ENCODE results near the gene FLNB.
"Not testable (repeated sequence)": the region's sequence is repeated elsewhere in the genome, so short reads cannot be mapped to it uniquely, and the experiment has no call there.

FLNB gene

DNA sequence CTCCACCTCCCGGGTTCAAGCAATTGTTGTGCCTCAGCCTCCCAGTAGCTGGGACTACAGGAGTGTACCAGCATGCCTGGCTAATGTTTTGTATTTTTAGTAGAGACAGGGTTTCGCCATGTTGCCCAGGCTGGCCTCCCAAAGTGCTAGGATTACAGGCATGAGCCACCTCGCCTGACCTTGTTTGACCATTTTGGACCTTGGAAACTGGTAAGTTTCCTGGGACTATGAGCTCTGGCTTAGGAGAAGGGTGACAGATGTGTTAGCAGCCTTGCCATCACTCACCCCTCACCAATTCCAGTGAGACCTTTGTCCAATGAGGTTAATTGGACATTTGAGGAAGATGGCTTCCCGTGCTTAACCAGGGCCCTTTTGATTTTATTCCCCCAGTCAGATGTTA lies 182.7 kb downstream of the FLNB start:
- no peak for DNase-seq

DNA sequence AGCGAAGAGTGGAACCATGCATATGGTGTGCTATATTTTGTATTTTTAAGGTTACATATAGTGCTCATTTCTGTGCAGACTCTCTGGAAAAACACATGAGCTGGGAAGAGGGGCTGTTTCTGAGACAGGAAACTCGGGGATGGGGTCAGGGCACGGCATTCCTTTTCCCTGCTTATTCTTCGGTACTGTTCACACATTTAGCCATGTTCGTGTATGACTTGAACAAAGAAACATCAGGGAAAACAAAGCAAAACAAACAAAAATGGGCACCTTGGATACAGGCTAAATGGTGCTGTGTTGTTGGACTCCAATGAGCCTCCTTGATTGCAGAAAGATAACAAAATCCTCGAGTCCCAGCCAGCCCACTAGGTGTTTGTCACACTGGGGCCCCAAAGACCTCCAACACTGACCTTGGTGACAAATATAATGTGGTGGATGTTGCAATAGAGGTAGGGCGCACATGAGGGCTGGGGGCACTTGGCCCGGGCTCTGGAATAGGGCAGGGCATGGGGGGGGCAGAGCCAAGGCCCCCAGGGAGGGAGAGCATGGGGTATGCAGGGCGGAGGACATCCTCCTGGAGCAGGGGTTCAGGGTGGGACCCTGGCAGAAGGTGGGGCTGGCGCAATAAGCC lies 183.3 kb downstream of the FLNB start:
- no peak for DNase-seq

DNA sequence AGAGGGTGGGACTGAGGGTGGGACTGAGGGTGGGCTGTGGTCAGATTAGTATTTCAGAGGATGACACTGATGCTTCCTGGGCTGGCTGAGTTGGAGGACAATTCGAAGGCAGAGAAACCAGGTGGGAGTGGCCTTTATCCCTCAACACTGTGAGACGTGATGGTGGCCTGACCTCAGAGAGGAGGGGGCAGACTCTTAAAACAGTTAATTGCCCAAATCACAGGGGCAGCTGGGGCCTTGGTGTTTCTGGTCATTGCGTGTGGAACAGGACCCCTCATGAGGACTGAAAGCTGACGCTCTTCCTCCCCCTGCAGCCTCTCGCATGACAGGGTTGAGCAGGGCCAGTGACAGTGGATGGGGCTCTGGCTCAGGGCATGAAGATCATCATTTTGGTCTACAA lies 183.8 kb downstream of the FLNB start:
- no peak for DNase-seq

DNA sequence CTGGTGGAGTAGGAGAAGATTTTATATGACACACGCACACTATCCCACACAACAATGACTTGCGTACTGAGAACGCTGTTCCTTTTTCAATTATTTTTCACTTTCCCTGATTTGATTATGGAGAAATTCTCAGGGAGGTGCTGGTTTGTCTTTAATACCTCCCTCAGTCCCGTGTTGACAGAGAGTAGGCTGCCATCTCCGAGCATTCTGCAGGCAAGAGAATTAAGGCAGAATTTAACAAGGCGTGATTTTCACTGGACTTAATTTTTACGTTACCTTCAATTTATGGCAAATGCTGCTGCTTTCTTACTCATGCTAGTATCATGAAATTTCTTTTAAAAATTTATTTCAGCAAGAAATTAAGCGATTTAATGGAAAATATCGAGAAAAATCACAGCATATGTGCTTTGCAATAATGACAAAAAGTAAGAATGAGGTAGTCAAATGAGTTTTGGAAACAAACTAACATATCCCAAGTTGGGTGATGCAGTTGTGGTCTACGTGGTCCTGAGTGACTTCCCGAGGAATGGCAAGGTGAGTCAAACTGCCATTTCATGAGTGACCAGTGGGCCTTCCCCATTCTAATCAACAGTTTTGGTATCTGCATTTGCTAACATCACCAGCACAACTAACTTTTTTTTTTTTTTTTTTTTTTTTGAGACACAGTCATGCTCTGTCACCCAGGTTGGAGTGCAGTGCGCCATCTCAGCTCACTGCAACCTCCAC lies 185.6 kb downstream of the FLNB start:
- no peak for DNase-seq

DNA sequence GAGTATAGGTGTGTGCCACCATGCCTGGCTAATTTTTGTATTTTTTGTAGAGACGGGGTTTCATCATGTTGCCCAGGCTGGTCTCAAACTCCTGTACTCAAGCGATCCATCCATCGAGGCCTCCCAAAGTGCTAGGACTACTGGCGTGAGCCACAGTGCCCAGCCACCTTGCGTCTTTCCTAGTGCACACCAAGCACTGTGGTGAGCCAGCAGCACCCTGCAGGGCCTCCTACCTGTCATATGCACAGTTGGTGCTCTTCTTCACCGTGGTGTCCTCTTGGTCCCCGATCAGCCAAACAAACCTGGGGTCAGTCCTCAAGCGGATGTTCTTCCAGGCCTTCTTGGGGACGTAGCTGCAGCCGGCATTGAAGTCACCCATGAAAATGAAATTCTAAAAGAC lies 189.4 kb downstream of the FLNB start:
- no peak for DNase-seq

DNA sequence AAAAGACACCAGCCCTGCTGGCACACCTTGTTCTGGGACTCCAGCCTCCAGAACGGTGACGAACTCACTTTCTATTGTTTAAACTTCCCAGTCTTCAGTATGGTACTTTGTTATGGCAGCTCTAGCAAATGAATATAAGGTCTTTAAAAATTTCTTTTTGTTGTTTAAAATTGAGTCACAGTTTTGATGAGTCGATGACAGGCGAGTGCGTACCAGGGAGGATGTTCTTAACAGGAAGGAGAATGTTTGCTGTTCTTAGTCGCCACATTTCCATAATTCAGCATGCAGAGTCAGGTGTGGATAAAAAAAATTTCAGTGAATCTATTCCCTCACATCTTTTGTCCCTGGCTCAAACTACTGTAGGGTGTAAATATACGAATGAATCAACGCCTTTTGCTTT lies 190.1 kb downstream of the FLNB start:
- no peak for DNase-seq

DNA sequence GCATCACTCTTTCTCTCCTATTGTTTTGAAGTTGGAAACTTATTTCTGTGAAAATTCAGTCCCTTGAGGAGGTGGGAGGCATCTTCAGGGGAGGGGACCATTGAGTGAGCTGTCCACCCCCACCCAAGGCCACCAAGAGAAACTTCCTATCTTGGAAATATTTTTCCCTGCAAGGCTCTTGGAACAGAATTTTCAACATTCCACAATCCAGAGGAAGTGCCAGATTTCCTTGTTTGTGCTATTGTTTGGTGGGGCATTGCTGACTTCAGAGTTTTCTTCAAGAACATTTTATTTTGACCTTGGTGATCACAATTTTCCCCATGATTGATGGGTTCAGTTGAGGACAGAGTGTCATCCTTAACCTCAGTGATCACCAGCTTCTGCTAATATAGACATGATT lies 190.6 kb downstream of the FLNB start:
- no peak for DNase-seq

DNA sequence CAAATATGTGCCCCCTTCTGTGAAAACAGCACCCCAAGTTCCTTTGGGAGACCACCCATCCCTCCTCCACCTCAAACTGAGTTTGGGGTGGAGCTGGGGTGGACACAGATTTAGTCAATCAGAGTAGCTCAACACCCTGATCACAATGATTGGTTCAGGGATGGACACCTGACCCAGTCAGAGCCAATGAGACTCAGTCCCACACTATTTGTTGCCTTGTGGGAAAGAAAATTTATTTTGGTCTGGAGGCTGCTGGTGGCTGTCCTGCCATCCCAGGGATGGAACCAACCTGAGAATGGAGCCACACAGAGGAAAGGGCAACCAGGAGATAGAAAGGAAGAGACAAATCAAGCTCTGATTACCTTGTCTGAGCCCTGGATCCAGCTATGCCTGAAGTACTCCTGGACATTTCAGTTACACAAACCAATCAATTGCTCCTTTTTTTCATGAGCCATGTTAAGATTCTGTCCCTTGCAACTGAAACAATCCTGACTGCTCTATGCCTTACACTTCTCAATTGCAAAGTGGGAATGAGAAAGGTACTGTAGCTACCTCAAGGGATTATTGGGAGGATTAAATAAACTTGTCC lies 192.0 kb downstream of the FLNB start:
- no peak for DNase-seq

DNA sequence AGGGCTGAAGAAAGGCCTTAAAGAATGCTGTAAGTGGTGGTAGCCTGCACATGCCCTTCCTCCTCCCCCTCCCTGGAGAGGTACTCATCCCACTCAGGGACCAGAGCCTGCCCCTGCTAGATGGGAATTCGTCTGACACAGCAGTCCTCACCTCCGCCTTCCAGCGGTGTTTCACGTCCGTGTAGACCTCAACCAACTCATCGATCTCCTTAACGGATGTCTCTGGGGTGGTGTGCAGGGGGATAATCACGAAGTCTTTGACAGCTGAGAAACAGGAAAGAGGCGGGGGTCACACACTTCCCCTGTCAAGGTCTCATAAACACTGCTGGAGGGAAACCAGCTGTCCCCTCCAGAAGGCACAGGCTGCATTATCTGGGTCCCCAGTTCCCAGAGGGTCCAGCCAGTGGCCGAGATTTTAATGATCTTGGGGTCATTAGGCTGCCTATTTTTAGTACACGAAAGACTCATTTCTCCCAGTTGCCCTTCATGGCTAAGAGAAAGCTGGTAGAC lies 192.7 kb downstream of the FLNB start:
- no peak for DNase-seq

DNA sequence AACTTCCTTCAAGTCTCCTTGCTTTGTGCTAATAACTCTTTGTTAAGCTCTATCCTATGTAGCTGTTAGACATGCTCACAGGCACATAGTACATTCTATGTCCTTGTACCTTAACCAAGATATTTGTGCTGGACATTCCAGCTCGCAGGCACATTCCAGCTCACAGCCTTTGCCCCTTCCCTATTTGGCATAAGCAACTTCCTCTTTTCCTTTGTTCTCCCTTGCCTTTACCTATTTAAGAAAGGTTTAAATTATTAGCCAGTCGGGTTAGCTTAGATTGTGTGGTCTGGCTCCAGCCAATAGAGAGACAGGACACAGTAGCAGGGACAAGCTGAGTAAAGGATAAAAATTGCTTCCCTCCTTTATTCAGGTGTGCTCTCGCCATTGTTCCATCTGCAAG lies 193.2 kb downstream of the FLNB start:
- DNase-seq: not testable (repeated sequence)

DNA sequence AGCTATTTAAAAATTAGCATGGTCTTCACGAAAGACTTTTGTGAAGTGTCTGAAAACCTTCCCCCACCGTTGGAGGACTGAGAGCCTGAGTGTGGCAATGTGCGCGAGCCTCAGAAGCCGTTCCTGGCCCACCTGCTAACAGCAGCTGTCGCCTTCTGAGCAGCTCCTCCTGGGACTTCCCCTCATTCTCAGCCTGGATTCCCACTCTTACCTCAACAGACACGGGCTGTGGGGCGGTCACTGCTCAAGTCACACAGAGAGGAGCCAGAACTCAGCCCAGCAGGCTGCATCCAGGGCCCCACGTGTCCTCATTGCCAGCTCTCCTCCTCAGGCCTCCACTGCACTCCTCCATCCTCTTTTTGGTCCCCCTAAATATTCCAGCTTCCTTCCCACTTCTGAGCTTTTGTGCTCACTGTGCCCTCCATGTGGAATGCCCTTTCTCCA lies 194.7 kb downstream of the FLNB start:
- DNase-seq: no peak

DNA sequence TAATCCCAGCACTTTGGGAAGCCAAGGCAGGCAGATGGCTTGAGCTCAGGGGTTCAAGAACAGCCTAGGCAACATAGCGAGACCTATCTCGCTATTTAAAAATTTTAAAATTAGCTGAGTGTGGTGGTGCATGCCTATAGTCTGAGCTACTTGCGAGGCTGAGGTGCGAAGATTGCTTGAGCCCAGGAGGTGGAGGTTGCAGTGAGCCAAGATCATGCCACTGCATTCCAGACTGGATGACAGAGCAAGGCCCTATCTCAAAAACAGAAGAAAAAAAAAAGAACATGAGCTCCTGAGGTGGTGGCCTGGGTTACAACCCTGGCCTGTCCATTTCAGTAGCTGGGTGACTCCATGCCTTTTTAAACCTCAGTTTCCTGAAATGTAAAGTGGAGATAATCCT lies 195.3 kb downstream of the FLNB start:
- no peak for DNase-seq

DNA sequence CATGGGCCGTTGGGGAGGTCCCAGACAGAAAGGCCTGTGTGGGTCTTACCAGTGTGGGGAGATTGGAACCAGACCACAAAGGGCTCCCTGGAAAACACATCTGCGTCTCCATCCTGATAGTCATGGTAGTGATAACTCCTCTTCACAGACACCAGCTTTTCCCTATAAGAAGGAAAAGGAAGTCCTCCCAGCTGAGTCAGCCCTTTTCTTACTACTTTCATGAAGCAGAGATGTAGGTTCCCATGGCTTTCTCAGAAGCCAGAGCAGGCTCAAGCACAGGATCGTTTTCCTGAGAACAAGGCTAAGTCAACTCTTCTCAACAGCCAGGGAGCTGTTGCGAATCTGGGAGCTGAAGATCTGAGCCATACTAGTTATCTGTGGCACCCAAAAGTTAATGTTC lies 196.5 kb downstream of the FLNB start:
- no peak for DNase-seq

DNA sequence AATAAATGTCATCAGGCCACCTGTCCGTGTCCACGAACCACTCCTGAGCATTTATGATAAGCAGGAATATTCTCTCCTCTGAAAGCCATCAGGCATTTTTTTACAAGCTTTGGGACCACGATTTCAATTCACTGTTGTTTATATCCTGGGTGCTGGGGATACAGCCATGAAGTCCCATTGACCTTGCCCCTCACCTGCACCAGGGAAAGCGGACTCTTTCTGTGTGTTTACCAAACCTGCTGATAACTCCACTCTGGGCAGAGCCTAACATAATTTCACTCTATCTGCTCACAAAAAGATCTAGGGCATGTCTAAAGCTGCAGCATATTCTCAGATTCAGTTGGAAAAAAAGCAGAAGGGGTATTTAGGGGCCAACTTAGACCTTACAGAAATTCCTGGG lies 197.8 kb downstream of the FLNB start:
- no peak for DNase-seq

DNA sequence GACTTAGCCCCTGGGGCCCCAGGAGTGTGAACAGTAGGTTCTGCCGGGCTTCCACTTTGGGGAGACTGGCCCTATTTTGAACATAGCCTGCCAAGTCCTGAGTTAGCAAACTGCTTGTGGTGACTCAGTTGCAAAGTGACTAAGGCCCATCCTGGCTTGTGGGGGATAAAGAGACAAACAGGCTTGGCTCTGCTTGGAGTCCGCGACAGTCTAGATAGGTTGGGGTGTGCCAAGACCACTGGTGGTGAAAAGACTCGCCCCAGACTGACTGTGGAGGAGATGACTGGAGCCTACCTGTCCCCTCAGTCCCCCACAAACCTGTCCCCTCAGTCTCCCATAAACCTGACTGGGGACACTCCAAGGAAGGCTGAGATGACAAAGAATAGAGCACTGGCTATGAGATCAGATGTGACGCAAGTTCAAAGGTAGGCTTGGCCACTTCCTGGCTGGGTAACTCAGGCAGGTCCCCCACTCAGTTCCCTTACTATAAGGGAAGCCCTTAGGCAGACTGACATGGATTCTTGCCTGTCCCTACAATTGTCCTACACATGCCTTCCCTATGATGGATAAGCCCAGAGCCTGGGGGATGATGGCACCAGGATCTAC lies 198.3 kb downstream of the FLNB start:
- no peak for DNase-seq

DNA sequence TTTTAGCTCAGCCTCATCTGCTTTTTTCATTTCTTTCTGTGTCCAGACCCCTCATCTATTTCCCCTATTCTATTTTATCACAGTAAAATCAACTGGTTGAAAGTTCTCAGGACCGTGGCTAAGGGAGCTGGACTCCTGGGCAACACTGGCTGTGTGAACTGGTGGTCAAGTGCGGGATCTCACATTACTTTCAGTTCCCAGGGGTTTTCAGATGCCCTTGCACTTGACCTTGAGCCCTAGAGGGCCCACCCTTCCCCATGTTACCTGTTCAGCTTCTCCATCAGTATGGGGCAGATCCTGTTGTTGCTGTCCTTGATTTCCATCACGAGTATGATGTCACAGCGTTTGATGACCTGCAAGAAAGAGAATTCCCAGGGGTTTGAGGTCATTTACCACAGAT lies 199.7 kb downstream of the FLNB start:
- DNase-seq: no peak

DNA sequence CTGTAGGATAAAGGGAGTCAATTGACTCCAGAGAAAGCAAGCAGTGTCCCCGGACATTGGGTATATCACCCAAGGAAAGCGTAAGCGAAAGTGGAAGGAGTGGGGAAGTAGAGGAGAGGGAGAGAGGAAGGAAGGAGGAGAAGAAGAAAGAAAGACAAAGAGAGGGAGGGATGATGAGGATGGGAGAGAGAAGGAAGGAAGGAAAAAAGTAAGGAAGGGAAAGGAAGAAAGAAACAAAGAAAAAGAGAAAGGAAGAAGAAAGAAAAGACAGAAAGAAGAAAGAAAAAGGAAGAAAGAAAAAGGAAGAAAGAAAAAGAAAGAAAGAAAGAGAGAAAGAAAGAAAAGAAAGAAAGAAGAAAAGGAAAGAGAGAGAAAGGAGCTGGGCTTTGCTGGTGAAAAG lies 201.7 kb downstream of the FLNB start:
- DNase-seq: no peak

DNA sequence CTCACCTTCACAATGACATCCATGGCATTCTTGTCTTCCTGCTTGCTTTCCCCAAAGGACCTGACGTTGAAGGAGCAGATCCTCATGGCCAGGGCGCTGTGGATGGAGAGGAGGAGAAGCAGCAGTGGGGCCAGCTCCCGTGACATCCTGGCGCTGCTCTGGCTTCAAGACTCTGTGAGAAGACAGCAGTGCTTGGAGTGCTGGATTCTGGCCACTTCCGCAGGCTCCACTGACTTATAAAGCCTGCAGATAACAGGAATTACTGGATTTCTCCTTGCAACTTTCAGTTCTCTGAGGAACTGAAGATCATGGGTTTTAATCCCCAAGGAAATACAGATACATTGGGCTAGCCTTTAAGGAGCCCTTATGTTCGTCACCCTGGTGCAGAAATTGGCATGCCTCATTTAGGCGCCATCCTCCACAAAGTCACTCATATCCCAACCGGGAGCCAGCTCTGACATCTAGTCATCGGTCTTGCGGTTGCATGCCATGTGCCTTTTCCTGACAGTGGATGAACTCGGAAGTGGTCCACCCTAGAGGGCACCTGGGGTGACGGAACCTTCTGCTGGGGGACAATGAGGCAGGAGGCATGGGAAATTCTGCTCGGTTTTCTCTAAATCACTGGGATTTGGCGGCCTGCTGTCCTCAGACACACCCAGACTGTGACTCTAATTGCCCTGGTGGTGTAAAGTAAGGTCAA lies 202.7 kb downstream of the FLNB start, which contains the start of gene DNASE1L3:
Gene DNASE1L3 (minus strand): TSS at position 212 of the 700 bp plus-strand sequence. CDS start 66 bp downstream, at position 146.
- DNase-seq: no peak

DNA sequence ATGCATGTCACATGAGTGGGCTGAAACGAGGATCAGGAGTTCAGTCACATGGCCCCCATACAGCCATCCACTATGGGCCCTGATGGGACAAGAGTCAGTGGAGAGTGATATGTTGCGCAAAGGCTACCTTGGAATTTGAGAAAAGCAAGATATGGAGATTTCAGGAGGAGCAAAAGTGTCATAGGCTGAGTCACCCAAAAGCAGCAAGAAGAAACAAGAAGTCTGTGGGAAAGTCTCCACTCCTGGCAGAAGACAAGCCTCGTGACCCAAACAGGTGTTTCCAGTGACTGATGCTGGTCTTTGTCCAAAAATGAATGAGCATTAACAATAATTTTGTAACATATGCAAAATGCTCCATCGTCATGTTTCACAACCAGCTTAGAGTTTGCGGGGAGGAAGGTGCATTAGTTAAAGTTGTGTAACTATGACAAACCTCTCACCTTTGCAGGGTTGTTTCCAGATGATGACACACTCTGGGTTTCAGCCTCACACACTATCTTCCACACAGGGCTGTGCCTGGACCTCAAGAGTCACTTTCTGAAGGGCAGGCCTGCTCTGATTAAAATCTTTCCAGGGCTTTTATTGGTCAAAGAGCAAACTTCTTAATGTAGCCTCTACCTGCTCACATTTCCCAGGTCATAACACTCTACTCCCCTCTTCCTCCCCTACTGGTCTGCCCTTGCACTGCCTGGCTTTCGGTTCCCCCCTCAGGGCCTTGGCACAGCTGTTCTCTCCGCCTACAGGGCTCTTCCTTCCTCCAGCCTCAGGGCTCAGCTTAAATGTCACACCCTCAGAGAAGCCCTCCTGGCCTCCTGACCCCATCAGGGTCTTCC lies 206.5 kb downstream of the FLNB start:
- no peak for DNase-seq

DNA sequence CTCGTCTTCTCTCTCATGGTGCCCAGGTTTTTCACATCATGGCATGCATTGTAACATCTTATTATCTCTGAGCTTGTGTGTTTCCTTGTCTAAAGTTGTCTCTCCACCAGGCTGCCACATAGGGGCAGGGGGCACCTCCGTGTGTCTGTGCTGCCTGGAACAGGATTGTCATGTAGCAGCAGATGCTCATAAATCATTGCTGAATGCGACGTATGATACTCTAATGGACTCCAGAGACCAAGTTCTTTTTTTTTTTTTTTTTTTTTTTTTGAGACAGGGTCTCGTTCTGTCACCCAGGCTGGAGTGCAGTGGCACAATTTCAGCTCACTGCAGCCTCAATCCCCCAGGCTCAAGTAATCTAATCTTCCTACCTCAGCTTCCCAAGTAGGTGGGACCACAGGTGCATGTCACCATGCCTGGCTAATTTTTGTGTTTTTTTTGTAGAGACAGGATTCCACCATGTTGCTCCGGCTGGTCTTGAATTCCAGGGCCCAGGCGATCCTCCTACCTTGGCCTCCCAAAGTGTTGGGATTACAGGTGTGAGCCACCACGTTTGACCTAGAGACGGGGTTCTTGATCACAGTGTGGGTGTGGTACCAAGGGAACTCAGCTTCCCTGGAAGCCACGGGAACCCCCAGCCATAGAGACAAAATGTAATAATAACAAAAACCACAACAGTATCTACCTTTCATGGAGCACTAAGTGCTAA lies 207.2 kb downstream of the FLNB start:
- DNase-seq: no peak

DNA sequence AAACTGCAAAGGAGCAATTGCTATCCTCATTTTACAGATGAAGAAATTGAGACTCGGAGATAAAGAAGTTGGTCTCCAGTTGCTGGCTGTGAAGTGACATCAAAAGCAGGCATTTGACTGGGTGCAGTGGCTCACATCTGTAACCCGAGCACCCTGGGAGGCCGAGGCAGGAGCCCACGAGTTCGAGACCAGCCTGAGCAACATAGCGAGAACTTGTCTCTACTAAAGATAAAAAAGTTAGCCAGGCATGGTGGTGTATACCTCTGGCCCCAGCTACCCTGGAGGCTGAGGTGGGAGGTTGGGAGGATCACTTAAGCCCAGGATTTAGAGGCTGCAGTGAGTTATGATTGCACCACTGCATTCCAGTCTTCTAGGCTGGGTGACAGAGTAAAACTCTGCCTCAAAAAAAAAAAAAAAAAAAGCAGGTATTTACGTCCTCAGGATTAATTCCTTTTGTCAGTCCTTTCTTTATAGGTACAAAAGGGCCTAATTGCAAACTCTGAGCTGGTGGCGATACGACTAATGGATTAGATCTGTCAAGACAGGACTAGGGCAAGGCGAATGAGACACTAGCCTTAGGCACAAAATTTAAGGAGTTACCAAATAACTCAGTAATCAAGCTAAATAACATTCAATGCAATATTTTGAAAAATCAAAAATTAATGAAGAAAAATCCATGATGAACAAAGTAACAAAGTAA lies 208.4 kb downstream of the FLNB start:
- no peak for DNase-seq
